H1 (cell line): ENCODE measurements around the gene APLP1. TPM values are rescaled to one million over a fixed set of nuclear protein-coding genes. Genes with fewer than 3 reads are reported as not detected.

ENCODE experiments used
- CTCF ChIA-PET: fragments of 300-600 bp; sonication (Branson Sonifier 250); formaldehyde crosslinking; loops from one replicate; lab custom pipeline; 2021; ENCODE audit not compliant: partially characterized antibody; lab: Charles Lee
- POLR2A ChIA-PET: fragments of 300-600 bp; sonication (Branson Sonifier 250); formaldehyde crosslinking; loops from one replicate; lab custom pipeline; 2021; ENCODE audit warnings: inconsistent platforms; ENCODE audit not compliant: partially characterized antibody; lab: Charles Lee
- DNase-seq, 2 experiments: peaks; one replicate each; pipeline versions ENCODE4 v3.0.0 to v3.0.0-alpha.2; 2010 to 2022; ENCODE audit warnings: low spot score in 2 of 2, low read depth in 1 of 2, mixed read lengths in 1 of 2
- FAIRE-seq: peaks from 2 replicates; lab custom pipeline; 2011; peaks lifted over from hg19 to GRCh38; lab: Jason Lieb, UNC
- H2AFZ ChIP-seq: 2 replicates; pipeline ENCODE4 v1.8.1; 2012; ENCODE audit warnings: low read length, inconsistent platforms
- H2AK5ac ChIP-seq: 2 replicates; pipeline ENCODE4 v1.6.1; 2013; ENCODE audit warnings: low read depth, low read length
- H2BK120ac ChIP-seq: replicated peaks from 2 replicates; pipeline ENCODE3; 2013; ENCODE audit warnings: low read depth, low read length, inconsistent platforms
- H2BK12ac ChIP-seq: 2 replicates; pipeline ENCODE4 v1.6.1; 2013; ENCODE audit warnings: low read depth, low read length
- H2BK15ac ChIP-seq: 2 replicates; pipeline ENCODE4 v1.6.1; 2013; ENCODE audit warnings: low read length
- H2BK20ac ChIP-seq: 2 replicates; pipeline ENCODE4 v1.6.1; 2013; ENCODE audit warnings: low read length
- H2BK5ac ChIP-seq: 2 replicates; pipeline ENCODE4 v1.6.1; 2013; ENCODE audit warnings: low read depth, low read length
- H3K14ac ChIP-seq: 2 replicates; pipeline ENCODE4 v1.6.1; 2013; ENCODE audit warnings: inconsistent platforms; ENCODE audit not compliant: insufficient read length
- H3K18ac ChIP-seq: 2 replicates; pipeline ENCODE4 v1.6.1; 2013; ENCODE audit warnings: low read length; ENCODE audit errors: extremely low read depth
- H3K23ac ChIP-seq: 2 replicates; pipeline ENCODE4 v1.6.1; 2013; ENCODE audit warnings: inconsistent platforms; ENCODE audit not compliant: insufficient read length
- H3K23me2 ChIP-seq: 2 replicates; pipeline ENCODE4 v1.6.1; 2013; ENCODE audit warnings: low read depth, low read length
- H3K27ac ChIP-seq: 2 replicates; pipeline ENCODE4 v1.6.1; 2011; ENCODE audit warnings: low read depth, low read length, inconsistent platforms
- H3K27me3 ChIP-seq, 4 experiments: replicated peaks in 1 of 4; 1 replicate in 1 of 4; 2 replicates in 3 of 4; pipeline versions ENCODE4 v1.6.1 to v1.8.1; 2011 to 2013; ENCODE audit warnings: low read length in 3 of 4, mild to moderate bottlenecking in 3 of 4, inconsistent platforms in 2 of 4, mixed read lengths in 2 of 4, moderate library complexity in 1 of 4; ENCODE audit not compliant: control insufficient read depth in 3 of 4, insufficient read depth in 3 of 4; ENCODE audit errors: extremely low read depth in 1 of 4
- H3K36me3 ChIP-seq, 4 experiments: 2 replicates each; pipeline versions ENCODE4 v1.6.1 to v1.8.1; 2011 to 2013; ENCODE audit warnings: mild to moderate bottlenecking in 4 of 4, low read length in 3 of 4, moderate library complexity in 2 of 4, control low read depth in 1 of 4, inconsistent platforms in 1 of 4; ENCODE audit not compliant: insufficient read depth in 4 of 4, control insufficient read depth in 2 of 4
- H3K4ac ChIP-seq: replicated peaks from 2 replicates; pipeline ENCODE3; 2013; ENCODE audit warnings: low read length, low read depth, mixed read lengths, inconsistent platforms; ENCODE audit not compliant: insufficient read length
- H3K4me1 ChIP-seq, 4 experiments: replicated peaks in 1 of 4; 1 replicate in 1 of 4; 2 replicates in 3 of 4; pipeline versions ENCODE4 v1.6.1 to v1.8.1; 2011 to 2013; ENCODE audit warnings: low read length in 3 of 4, inconsistent platforms in 2 of 4, mixed read lengths in 1 of 4; ENCODE audit not compliant: insufficient read depth in 4 of 4, control insufficient read depth in 3 of 4
- H3K4me2 ChIP-seq, 2 experiments: 2 replicates each; pipeline versions ENCODE4 v1.6.1 to v1.8.1; 2011 to 2013; ENCODE audit warnings: low read depth in 2 of 2, low read length in 2 of 2, control low read depth in 1 of 2, inconsistent platforms in 1 of 2, mild to moderate bottlenecking in 1 of 2; ENCODE audit not compliant: insufficient read depth in 1 of 2
- H3K4me3 ChIP-seq, 4 experiments: fragments of 200-600, 300-600 bp in 1 of 4; sonication (generic), shearing (Covaris generic), sonication (Bioruptor Twin) in 1 of 4; 2 replicates each; pipeline versions ENCODE4 v1.5.1 to v1.8.1; 2011 to 2016; ENCODE audit warnings: low read length in 4 of 4, low read depth in 3 of 4, control low read depth in 2 of 4, inconsistent platforms in 2 of 4, mild to moderate bottlenecking in 2 of 4, mixed read lengths in 1 of 4, moderate library complexity in 1 of 4; ENCODE audit not compliant: insufficient read depth in 2 of 4; ENCODE audit errors: extremely low read depth in 1 of 4
- H3K56ac ChIP-seq: replicated peaks from 2 replicates; pipeline ENCODE3; 2013; ENCODE audit warnings: low read depth, mild to moderate bottlenecking, mixed read lengths, low read length, inconsistent platforms; ENCODE audit not compliant: insufficient read length
- H3K79me1 ChIP-seq: 2 replicates; pipeline ENCODE4 v1.6.1; 2013; ENCODE audit warnings: low read depth, low read length, control low read depth
- H3K79me2 ChIP-seq, 2 experiments: 2 replicates each; pipeline versions ENCODE4 v1.6.1 to v1.8.1; 2012 to 2013; ENCODE audit warnings: low read length in 2 of 2, mild to moderate bottlenecking in 2 of 2, inconsistent platforms in 1 of 2; ENCODE audit not compliant: insufficient read depth in 2 of 2, control insufficient read depth in 1 of 2
- H3K9ac ChIP-seq, 4 experiments: replicated peaks in 1 of 4; 1 replicate in 1 of 4; 2 replicates in 3 of 4; pipeline versions ENCODE4 v1.6.1 to v1.8.1; 2011 to 2013; ENCODE audit warnings: low read depth in 3 of 4, low read length in 3 of 4, control low read depth in 2 of 4, mild to moderate bottlenecking in 2 of 4, moderate library complexity in 2 of 4, inconsistent platforms in 1 of 4; ENCODE audit errors: extremely low read depth in 1 of 4
- H3K9me3 ChIP-seq, 2 experiments: 2 replicates each; pipeline versions ENCODE4 v1.6.1 to v1.8.1; 2012 to 2013; ENCODE audit warnings: mild to moderate bottlenecking in 2 of 2, moderate library complexity in 2 of 2, control low read depth in 1 of 2, inconsistent platforms in 1 of 2, low read depth in 1 of 2, low read length in 1 of 2, mixed read lengths in 1 of 2; ENCODE audit not compliant: insufficient read depth in 2 of 2
- H4K20me1 ChIP-seq, 2 experiments: replicated peaks in 1 of 2; 2 replicates each; pipeline versions ENCODE3 to v1.8.1; 2011 to 2013; ENCODE audit warnings: inconsistent platforms in 2 of 2, low read length in 2 of 2, mild to moderate bottlenecking in 1 of 2; ENCODE audit not compliant: insufficient read depth in 2 of 2, control insufficient read depth in 1 of 2
- H4K5ac ChIP-seq: 2 replicates; pipeline ENCODE4 v1.6.1; 2013; ENCODE audit warnings: low read length, low read depth, mixed read lengths, inconsistent platforms; ENCODE audit not compliant: insufficient read length
- H4K8ac ChIP-seq: 2 replicates; pipeline ENCODE4 v1.8.0; 2013; ENCODE audit warnings: mild to moderate bottlenecking, moderate library complexity, low read length, inconsistent platforms; ENCODE audit not compliant: insufficient read depth; ENCODE audit errors: extremely low read depth
- H4K91ac ChIP-seq: replicated peaks from 2 replicates; pipeline ENCODE3; 2013; ENCODE audit warnings: low read length, mixed read lengths, inconsistent platforms; ENCODE audit not compliant: insufficient read length
- ASH2L ChIP-seq: fragments of 200-600, 300-600 bp; sonication (generic); IDR thresholded peaks from one replicate; pipeline ENCODE4 v1.7.1; 2017; ENCODE audit warnings: low read length
- CBX8 ChIP-seq: fragments of 300-800, 300-1000 bp; sonication (generic); IDR thresholded peaks from 2 replicates; pipeline ENCODE4 v1.7.1; 2016; ENCODE audit warnings: low read depth, low read length, borderline replicate concordance
- EP300 ChIP-seq, 2 experiments: IDR thresholded peaks; 1 replicate in 1 of 2; 2 replicates in 1 of 2; pipeline ENCODE4 v1.6.1; 2011 to 2012; ENCODE audit warnings: low read depth in 2 of 2, low read length in 2 of 2, mild to moderate bottlenecking in 2 of 2, borderline replicate concordance in 1 of 2, inconsistent platforms in 1 of 2, moderate library complexity in 1 of 2
- JUND ChIP-seq: IDR thresholded peaks from 2 replicates; pipeline ENCODE4 v1.6.1; 2011; ENCODE audit warnings: mild to moderate bottlenecking, improper control_type of control experiment, low read length
- MAFK ChIP-seq: IDR thresholded peaks from 2 replicates; pipeline ENCODE4 v1.6.1; 2012; ENCODE audit warnings: low read depth, mild to moderate bottlenecking, improper control_type of control experiment, low read length
- POLR2AphosphoS5 ChIP-seq: IDR thresholded peaks from 2 replicates; pipeline ENCODE4 v1.6.1; 2011; ENCODE audit warnings: low read depth, low read length
- RXRA ChIP-seq: IDR thresholded peaks from 2 replicates; pipeline ENCODE4 v1.6.1; 2011; ENCODE audit warnings: low read depth, mild to moderate bottlenecking, low read length, moderate library complexity; ENCODE audit not compliant: insufficient read depth
- TEAD4 ChIP-seq: IDR thresholded peaks from 2 replicates; pipeline ENCODE4 v1.6.1; 2012; ENCODE audit warnings: low read depth, low read length, inconsistent platforms, mixed read lengths
- WGBS, 2 experiments: shearing (Covaris generic) in 1 of 2; methylation state at CpG; one replicate each; pipeline versions ENCODE4 v1.1.6 to v1.1.7; 2013 to 2015; ENCODE audit warnings: low lambda C conversion rate in 2 of 2, mixed read lengths in 2 of 2, inconsistent platforms in 1 of 2, low coverage in 1 of 2, missing lambda C conversion rate in 1 of 2; ENCODE audit not compliant: insufficient replicate concordance in 2 of 2, insufficient coverage in 1 of 2, insufficient read length in 1 of 2; ENCODE audit errors: extremely low coverage in 1 of 2, missing lambda C conversion rate in 1 of 2; 5-methylcytosine and 5-hydroxymethylcytosine counted together
- polyA plus RNA-seq, 7 experiments: library from polyadenylated mRNA; depleted of rRNA in 3 of 7; stranded (reverse) in 5 of 7; unstranded in 2 of 7; fragments of >200 nt in 5 of 7; fragments of 200-250 nt in 2 of 7; gene quantifications; 1 replicate in 5 of 7; 2 replicates in 1 of 7; 4 replicates in 1 of 7; pipeline versions ENCODE4 v1.2.1 to v1.2.3, GENCODE V29; 2011 to 2013; ENCODE audit warnings: missing spikeins in 2 of 7, mixed read lengths in 2 of 7
- total RNA-seq: library from RNA; stranded (reverse); fragmentation: NEBNext Ultra II Directional; extraction: Animal tissue kit (Norgen Biotek cat#: 25700); gene quantifications from 2 replicates; pipeline ENCODE4 v1.2.1, GENCODE V29; 2021
- TF ChIP-seq, protein P1 (sequence below), 3 experiments: IDR thresholded peaks; 1 replicate in 2 of 3; 2 replicates in 1 of 3; pipeline versions ENCODE4 v1.5.1 to v1.6.1; 2011; ENCODE audit warnings: low read length in 3 of 3, mild to moderate bottlenecking in 3 of 3, inconsistent platforms in 2 of 3, low read depth in 1 of 3, moderate library complexity in 1 of 3; ENCODE audit not compliant: insufficient read depth in 1 of 3; ENCODE audit errors: control extremely low read depth in 1 of 3
- TF ChIP-seq, protein P2 (sequence below): IDR thresholded peaks from 2 replicates; pipeline ENCODE4 v1.6.1; 2012; ENCODE audit warnings: inconsistent platforms

APLP1 gene
- total and polyA plus RNA-seq, 2 of the 8 experiments (the other 6 are each of a cell fraction or from before 2014, with no cell fraction given): 19.9 to 22.0 TPM

DNA sequence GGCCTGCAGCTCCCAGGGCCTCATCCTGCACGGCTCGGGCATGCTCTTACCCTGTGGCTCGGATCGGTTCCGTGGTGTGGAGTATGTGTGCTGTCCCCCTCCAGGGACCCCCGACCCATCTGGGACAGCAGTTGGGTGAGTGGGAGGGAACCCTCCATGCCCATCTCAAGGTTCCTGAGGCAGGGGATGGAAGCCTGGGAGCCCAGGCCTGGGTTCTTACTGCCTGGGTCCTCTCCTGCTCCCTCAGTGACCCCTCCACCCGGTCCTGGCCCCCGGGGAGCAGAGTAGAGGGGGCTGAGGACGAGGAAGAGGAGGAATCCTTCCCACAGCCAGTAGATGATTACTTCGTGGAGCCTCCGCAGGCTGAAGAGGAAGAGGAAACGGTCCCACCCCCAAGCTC, 3.2 kb downstream of the APLP1 start:
- WGBS, 2 experiments: 83% methylated on average over 12 of the region's 12 CpGs; no CpG with 5 or more reads in 1 of the 2 experiments
- Histone ChIP-seq H3K56ac (no peak overlapping the region), H4K8ac (no peak overlapping the region), H3K27me3 (peaks cover 3 to 12% (median 7%) of the 10 kb centered on the region in 4 experiments), H4K20me1 (peaks cover 0 to 2% of the 10 kb centered on the region in 2 experiments), H2BK5ac (no peak overlapping the region; the same call in 1 of the 2 replicates), H2BK20ac (no peak overlapping the region), H4K91ac (no peak overlapping the region), H2BK12ac (0 out of 2 replicates have a peak overlapping the region, but pooled peaks have one; percentile 12), H2AFZ (no peak overlapping the region), H3K4me2 (no peak overlapping the region), H3K9me3 (no peaks in the 10 kb centered on the region), H3K79me1 (no peaks in the 10 kb centered on the region), H3K4me3 (no peak overlapping the region), H2AK5ac (no peak overlapping the region), H3K4ac (no peak overlapping the region), H3K14ac (no peak overlapping the region), H3K18ac (no peak overlapping the region), H2BK120ac (no peak overlapping the region), H3K23ac (no peak overlapping the region), H3K4me1 (peaks cover 0 to 12% (median 8%) of the 10 kb centered on the region in 4 experiments; a peak in 5 of 7 replicates), H3K36me3 (no peaks in the 10 kb centered on the region; a peak in 1 of 8 replicates), H3K79me2 (no peaks in the 10 kb centered on the region), H3K27ac (no peak overlapping the region), H4K5ac (no peak overlapping the region), H3K23me2 (peaks cover 9% of the 10 kb centered on the region; the same call in 1 of the 2 replicates), H2BK15ac (0 out of 2 replicates have a peak overlapping the region, but pooled peaks have one; percentile 36), H3K9ac (no peak overlapping the region)
- DNase-seq: no peak
- CTCF ChIA-PET: interaction anchor here (1.1 to 1.8 kb wide), 4 partner anchors 17 to 177 kb away, joined by 3 to 6 read pairs (median 4); no protein-coding TSS in a partner anchor
- no peak for FAIRE-seq
- POLR2A ChIA-PET: interaction anchor here (0.8 to 1.0 kb wide), 2 partner anchors 13 to 141 kb away, joined by 3 read pairs; no protein-coding TSS in a partner anchor
- TF ChIP-seq CBX8 (no peak), JUND (no peak), POLR2AphosphoS5 (no peak), EP300 (IDR thresholded peaks at IDR 0.05; ENCODE audit: borderline replicate concordance in 1 of 2, low read depth in 2 of 2, low read length in 2 of 2) (no peak), MAFK (no peak), ASH2L (no peak), RXRA (no peak), TEAD4 (no peak)
- TF ChIP-seq, protein P1, sequence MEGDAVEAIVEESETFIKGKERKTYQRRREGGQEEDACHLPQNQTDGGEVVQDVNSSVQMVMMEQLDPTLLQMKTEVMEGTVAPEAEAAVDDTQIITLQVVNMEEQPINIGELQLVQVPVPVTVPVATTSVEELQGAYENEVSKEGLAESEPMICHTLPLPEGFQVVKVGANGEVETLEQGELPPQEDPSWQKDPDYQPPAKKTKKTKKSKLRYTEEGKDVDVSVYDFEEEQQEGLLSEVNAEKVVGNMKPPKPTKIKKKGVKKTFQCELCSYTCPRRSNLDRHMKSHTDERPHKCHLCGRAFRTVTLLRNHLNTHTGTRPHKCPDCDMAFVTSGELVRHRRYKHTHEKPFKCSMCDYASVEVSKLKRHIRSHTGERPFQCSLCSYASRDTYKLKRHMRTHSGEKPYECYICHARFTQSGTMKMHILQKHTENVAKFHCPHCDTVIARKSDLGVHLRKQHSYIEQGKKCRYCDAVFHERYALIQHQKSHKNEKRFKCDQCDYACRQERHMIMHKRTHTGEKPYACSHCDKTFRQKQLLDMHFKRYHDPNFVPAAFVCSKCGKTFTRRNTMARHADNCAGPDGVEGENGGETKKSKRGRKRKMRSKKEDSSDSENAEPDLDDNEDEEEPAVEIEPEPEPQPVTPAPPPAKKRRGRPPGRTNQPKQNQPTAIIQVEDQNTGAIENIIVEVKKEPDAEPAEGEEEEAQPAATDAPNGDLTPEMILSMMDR (IDR thresholded peaks at IDR 0.05; ENCODE audit: control extremely low read depth in 1 of 3, insufficient read depth in 1 of 3, low read depth in 1 of 3, low read length in 3 of 3): no peak
- TF ChIP-seq, protein P2, sequence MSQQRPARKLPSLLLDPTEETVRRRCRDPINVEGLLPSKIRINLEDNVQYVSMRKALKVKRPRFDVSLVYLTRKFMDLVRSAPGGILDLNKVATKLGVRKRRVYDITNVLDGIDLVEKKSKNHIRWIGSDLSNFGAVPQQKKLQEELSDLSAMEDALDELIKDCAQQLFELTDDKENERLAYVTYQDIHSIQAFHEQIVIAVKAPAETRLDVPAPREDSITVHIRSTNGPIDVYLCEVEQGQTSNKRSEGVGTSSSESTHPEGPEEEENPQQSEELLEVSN: no peak
